LNCAP (cell line): ENCODE measurements around the gene RANBP3.

ENCODE experiments used
- CTCF ChIP-seq: fragments of 450-650 bp; IDR thresholded peaks from 2 replicates; pipeline ENCODE4 v1.5.1; 2017; ENCODE audit warnings: mild to moderate bottlenecking

The RANBP3 gene

DNA sequence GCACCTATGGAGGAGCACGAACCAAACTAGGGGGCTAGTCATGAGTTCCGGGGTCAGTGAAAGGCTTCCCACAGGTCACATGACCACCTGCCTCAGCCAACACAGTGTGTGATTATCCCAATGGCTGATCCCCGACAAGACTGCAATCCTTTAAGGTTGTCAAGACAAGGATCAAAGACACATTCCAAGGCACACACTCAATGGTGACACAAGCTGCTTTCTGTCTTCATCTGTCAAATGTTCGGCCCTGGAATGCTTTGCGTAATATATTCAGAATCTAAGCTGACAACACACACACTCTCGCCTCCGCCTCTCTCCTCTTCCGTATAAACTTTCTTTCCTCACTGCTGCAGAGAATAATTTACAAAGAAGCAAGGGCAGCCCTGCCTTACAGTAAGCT lies 11.7 kb downstream of the RANBP3 start:
- no peak for TF ChIP-seq CTCF

- TF ChIP-seq CTCF, result no peak
Measured at GRCh38 chr19:5964816-5965565, 12.9 kb downstream of the RANBP3 start.

GRCh38 chr19:5963855-5964254 lies 14.1 kb downstream of the RANBP3 start:
- no peak for TF ChIP-seq CTCF

DNA sequence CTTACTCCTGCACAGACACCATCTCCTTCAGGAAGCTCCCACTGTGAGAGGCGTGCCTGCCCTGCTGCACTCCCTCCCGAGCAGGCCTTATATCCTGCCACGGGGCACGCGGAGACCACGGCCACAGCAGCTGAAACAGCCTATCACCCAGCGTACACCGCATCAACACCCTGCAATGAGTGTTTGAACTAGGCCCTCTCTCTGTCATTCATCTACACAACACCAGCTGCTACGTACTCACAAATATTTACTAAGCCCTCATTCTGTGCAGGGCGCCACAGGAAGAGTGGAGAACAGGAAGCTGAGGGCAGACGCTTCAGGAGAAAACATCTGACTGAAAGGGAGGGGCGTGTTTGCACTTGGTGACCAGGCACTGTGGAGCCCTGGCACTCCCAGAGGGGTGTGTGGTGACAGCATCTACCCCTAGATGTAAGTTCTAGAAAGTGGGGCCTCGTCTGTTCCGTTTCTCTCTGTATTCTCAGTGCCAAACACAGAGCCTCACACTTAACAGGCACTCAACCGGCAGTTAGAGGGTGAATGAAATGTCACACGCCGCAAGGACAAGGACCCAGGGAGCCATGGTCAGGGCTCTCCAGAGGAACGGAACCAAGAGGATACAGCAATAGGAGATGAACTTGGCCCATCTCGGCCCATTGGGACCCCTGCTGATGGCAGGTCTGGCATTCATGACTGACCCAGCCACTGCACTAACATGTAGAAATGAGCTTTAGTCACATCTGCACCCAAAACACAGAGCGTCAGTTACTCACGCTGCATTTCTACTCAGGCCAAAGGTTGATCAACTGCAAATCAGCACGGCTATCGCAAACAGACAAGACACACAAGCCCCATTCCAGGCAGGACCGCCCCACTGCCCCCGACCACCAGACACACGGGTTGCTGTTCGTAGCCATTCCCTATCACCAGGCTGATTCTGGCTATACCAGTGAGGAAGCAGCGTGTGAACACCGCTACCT lies 15.7 kb downstream of the RANBP3 start:
- TF ChIP-seq CTCF, result no peak

DNA sequence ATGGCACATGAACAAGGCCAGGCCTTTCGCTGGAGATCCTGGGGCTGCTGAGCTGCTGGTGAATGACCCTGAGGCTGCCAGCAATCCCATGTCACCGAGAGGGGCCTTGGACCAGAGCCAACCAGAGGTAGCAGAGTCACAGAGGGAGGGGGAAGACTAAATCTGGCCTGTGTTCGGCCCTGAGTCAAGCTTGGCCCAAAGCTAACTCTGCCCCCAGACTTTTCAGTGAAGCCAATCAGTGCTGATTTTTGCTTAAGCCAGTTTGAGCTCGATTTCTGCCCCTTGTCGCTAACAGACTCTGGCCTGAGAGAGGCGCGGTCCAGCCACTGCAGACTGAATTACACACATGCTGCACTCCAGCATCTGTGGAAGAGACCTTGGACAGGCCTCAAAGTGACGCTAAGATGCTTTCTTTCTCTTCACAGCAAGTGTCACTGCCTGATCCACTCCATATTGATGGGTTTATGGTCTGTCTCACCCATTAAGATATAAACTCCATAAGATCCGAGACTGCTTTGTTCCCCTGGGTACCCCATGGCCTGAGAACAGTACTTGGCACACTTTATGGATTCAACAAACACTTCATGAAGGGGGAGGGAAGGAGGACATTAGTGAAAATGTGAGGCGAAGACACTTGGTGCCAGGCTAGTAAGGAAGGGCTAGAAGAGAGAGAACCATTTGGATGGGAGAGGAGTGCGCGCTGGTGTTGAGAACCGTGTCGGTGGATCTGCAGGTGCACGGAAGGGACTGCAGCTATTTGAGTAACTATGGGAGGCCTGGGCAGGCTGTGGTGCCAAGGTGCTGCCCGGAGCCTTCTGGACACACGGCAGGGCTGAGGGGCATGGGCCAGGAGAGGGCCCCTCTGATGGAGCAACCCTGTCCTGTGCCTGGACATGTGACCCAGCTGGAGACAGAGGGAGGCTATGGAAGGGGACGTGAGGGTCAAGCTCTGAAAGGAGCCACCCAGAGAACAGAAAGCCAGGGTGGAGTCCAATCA lies 17.6 kb downstream of the RANBP3 start:
- TF ChIP-seq CTCF, result no peak

DNA sequence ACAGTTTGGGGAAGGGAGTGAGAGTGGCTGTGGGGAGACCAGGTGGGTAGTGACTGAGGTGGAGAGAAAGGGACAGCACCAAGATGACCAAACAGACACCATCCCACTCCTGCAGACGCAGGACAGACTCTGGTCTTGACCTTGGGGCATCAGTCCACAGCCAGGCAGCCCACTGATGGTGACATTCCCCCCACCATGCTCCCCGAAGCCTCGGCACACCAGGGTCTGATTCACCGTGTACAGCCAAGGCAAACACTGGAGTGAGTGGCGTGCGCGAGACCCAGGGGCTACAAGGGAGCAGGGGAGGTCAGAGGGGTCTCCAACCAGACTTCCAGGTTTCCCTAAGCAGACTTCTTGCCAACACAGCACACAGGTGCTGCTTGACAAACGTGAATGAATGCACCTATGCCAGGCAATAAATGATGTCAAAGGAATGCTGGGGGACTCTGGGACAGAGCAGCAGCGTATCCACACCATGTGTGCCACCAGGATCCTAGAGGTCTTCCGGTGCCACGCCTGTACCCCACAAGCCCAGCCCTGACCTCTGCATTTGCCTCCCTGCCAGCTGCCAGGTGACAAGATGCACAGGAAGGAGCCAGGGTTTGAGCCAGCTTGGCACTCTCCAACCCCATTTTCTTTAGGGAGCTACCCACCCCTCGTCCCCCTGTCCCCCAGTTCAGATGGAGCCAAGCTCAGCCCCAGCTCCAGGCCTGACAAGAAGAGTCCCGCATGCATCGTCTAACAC lies 18.5 kb downstream of the RANBP3 start:
- no peak for TF ChIP-seq CTCF
